DMS153 treated with DMSO at 0.1 percent for 48 hours (cell line): ENCODE measurements around the gene SOS1.
"Not testable (repeated sequence)": the region's sequence is repeated elsewhere in the genome, so short reads cannot be mapped to it uniquely, and the experiment has no call there.

ENCODE experiments used
- DNase-seq: peaks from one replicate; lab custom pipeline; 2025; ENCODE audit not compliant: unreplicated experiment; lab: John Stamatoyannopoulos, UW

The SOS1 gene

GRCh38 chr2:39120771-39121522, at the start of gene SOS1:
Gene SOS1 (minus strand): TSS chr2:39121051. CDS start chr2:39120422, 629 bp downstream.
- peak; percentile 91 for DNase-seq

- DNase-seq = no peak
Measured at GRCh38 chr2:39164089-39164488, 43.2 kb upstream of the SOS1 start.

- no peak for DNase-seq
Measured at GRCh38 chr2:39160982-39161381, 40.1 kb upstream of the SOS1 start.

GRCh38 chr2:39159283-39159682, 38.4 kb upstream of the SOS1 start:
- DNase-seq = no peak

- DNase-seq = no peak
Measured at GRCh38 chr2:39158351-39158750, 37.5 kb upstream of the SOS1 start.

- DNase-seq = no peak
Measured at GRCh38 chr2:39156846-39157245, 36.0 kb upstream of the SOS1 start.

- no peak for DNase-seq
Measured at GRCh38 chr2:39156107-39156506, 35.3 kb upstream of the SOS1 start.

GRCh38 chr2:39155573-39155972, 34.7 kb upstream of the SOS1 start:
- DNase-seq = not testable (repeated sequence)

GRCh38 chr2:39154944-39155343, 34.1 kb upstream of the SOS1 start:
- DNase-seq = no peak

- no peak for DNase-seq
Measured at GRCh38 chr2:39153312-39153711, 32.5 kb upstream of the SOS1 start.

- no peak for DNase-seq
Measured at GRCh38 chr2:39152504-39152903, 31.7 kb upstream of the SOS1 start.

GRCh38 chr2:39150890-39151497, 30.1 kb upstream of the SOS1 start:
- DNase-seq = no peak

GRCh38 chr2:39150102-39150562, 29.3 kb upstream of the SOS1 start:
- DNase-seq = no peak

GRCh38 chr2:39146630-39147029, 25.8 kb upstream of the SOS1 start:
- no peak for DNase-seq

GRCh38 chr2:39145906-39146421, 25.1 kb upstream of the SOS1 start:
- no peak for DNase-seq

GRCh38 chr2:39144416-39144815, 23.6 kb upstream of the SOS1 start:
- DNase-seq = no peak

GRCh38 chr2:39142904-39143605, 22.2 kb upstream of the SOS1 start:
- DNase-seq = no peak

GRCh38 chr2:39141334-39142271, 20.8 kb upstream of the SOS1 start:
- no peak for DNase-seq

- DNase-seq = not testable (repeated sequence)
Measured at GRCh38 chr2:39140948-39141333, 20.1 kb upstream of the SOS1 start.

- DNase-seq = no peak
Measured at GRCh38 chr2:39140322-39140847, 19.5 kb upstream of the SOS1 start.
